Measurements from ENCODE around the gene MRPS18B.
A peak's percentile ranks its signal among the peaks of the same experiment; 100 is the strongest.

MRPS18B gene

GRCh38 chr6:30610065-30610464 is 7.6 kb upstream of the MRPS18B start:
- H3K27ac ChIP-seq (ENCODE audit: low read depth, low read length, poor library complexity, severe bottlenecking), result no peak overlapping the region
- H3K9me2 ChIP-seq (ENCODE audit: low read depth, low read length), result no peaks in the 10 kb centered on the region
- H3K79me2 ChIP-seq (ENCODE audit: insufficient read depth, low read length), result peaks cover 14% of the 10 kb centered on the region
- no peaks in the 10 kb centered on the region for H3K9me3 ChIP-seq (ENCODE audit: low read length)
- H3K4me3 ChIP-seq (ENCODE audit: low read depth, low read length, poor library complexity, severe bottlenecking), result no peak overlapping the region
- H2AFZ ChIP-seq (ENCODE audit: low read length), result no peak overlapping the region
- 0 out of 2 replicates have a peak, but pooled peaks cover under 1% of the 10 kb centered on the region for H3F3A ChIP-seq (ENCODE audit: insufficient read depth, low read length)
- TF ChIP-seq CTCF (IDR thresholded peaks at IDR 0.05; ENCODE audit: low read length) (no peak), EZH2 (IDR thresholded peaks at IDR 0.05; ENCODE audit: borderline replicate concordance, low read length) (no peak)
- H4K20me1 ChIP-seq (ENCODE audit: insufficient read depth, low read length), result no peaks in the 10 kb centered on the region
- H3K9ac ChIP-seq (ENCODE audit: low read length), result no peak overlapping the region
- no peak overlapping the region for H3K4me2 ChIP-seq (ENCODE audit: low read length)
- peaks cover 96% of the 10 kb centered on the region for H3K36me3 ChIP-seq (ENCODE audit: insufficient read depth, low read length)
- H3K4me1 ChIP-seq (ENCODE audit: insufficient read depth, low read length, severe bottlenecking), result peaks cover 34% of the 10 kb centered on the region
- H3K27me3 ChIP-seq (ENCODE audit: insufficient read depth, low read length), result no peaks in the 10 kb centered on the region

GRCh38 chr6:30611150-30611855 is 6.3 kb upstream of the MRPS18B start:
- H3K4me1 ChIP-seq (ENCODE audit: insufficient read depth, low read length, severe bottlenecking), result peaks cover 34% of the 10 kb centered on the region
- H3F3A ChIP-seq (ENCODE audit: insufficient read depth, low read length), result 0 out of 2 replicates have a peak, but pooled peaks cover 2% of the 10 kb centered on the region
- H3K36me3 ChIP-seq (ENCODE audit: insufficient read depth, low read length), result peaks cover 96% of the 10 kb centered on the region
- H3K27me3 ChIP-seq (ENCODE audit: insufficient read depth, low read length), result no peaks in the 10 kb centered on the region
- H4K20me1 ChIP-seq (ENCODE audit: insufficient read depth, low read length), result no peaks in the 10 kb centered on the region
- no peak overlapping the region for H3K27ac ChIP-seq (ENCODE audit: low read depth, low read length, poor library complexity, severe bottlenecking)
- peaks cover 21% of the 10 kb centered on the region for H3K79me2 ChIP-seq (ENCODE audit: insufficient read depth, low read length)
- no peak overlapping the region for H3K4me3 ChIP-seq (ENCODE audit: low read depth, low read length, poor library complexity, severe bottlenecking)
- TF ChIP-seq CTCF (IDR thresholded peaks at IDR 0.05; ENCODE audit: low read length) (no peak), EZH2 (IDR thresholded peaks at IDR 0.05; ENCODE audit: borderline replicate concordance, low read length) (no peak)
- H3K4me2 ChIP-seq (ENCODE audit: low read length), result peak overlapping the region; percentile 88; the same call in 1 of the 2 replicates
- H3K9me3 ChIP-seq (ENCODE audit: low read length), result no peaks in the 10 kb centered on the region
- H3K9ac ChIP-seq (ENCODE audit: low read length), result peak overlapping the region; percentile 4; the same call in 1 of the 2 replicates
- H2AFZ ChIP-seq (ENCODE audit: low read length), result no peak overlapping the region
- H3K9me2 ChIP-seq (ENCODE audit: low read depth, low read length), result no peaks in the 10 kb centered on the region

GRCh38 chr6:30611856-30612194 is 5.8 kb upstream of the MRPS18B start:
- H3K9ac ChIP-seq (ENCODE audit: low read length), result peak overlapping the region; percentile 4; the same call in 1 of the 2 replicates
- H3F3A ChIP-seq (ENCODE audit: insufficient read depth, low read length), result 0 out of 2 replicates have a peak, but pooled peaks cover 2% of the 10 kb centered on the region
- no peaks in the 10 kb centered on the region for H3K9me2 ChIP-seq (ENCODE audit: low read depth, low read length)
- peaks cover 26% of the 10 kb centered on the region for H3K79me2 ChIP-seq (ENCODE audit: insufficient read depth, low read length)
- H3K4me2 ChIP-seq (ENCODE audit: low read length), result peak overlapping the region; percentile 88; the same call in 1 of the 2 replicates
- peak overlapping the region; percentile 13 for H3K27ac ChIP-seq (ENCODE audit: low read depth, low read length, poor library complexity, severe bottlenecking)
- no peaks in the 10 kb centered on the region for H3K9me3 ChIP-seq (ENCODE audit: low read length)
- no peak overlapping the region for H2AFZ ChIP-seq (ENCODE audit: low read length)
- TF ChIP-seq CTCF (IDR thresholded peaks at IDR 0.05; ENCODE audit: low read length) (no peak), EZH2 (IDR thresholded peaks at IDR 0.05; ENCODE audit: borderline replicate concordance, low read length) (no peak)
- no peak overlapping the region for H3K4me3 ChIP-seq (ENCODE audit: low read depth, low read length, poor library complexity, severe bottlenecking)
- peaks cover 96% of the 10 kb centered on the region for H3K36me3 ChIP-seq (ENCODE audit: insufficient read depth, low read length)
- H4K20me1 ChIP-seq (ENCODE audit: insufficient read depth, low read length), result no peaks in the 10 kb centered on the region
- no peaks in the 10 kb centered on the region for H3K27me3 ChIP-seq (ENCODE audit: insufficient read depth, low read length)
- peaks cover 34% of the 10 kb centered on the region for H3K4me1 ChIP-seq (ENCODE audit: insufficient read depth, low read length, severe bottlenecking)

Measured in OCI-LY1 (cell line).